Measurements from ENCODE around the gene PRELP. TPM values are rescaled to one million over a fixed set of nuclear protein-coding genes. Genes with fewer than 3 reads are reported as not detected.
"Not testable (repeated sequence)": the region's sequence is repeated elsewhere in the genome, so short reads cannot be mapped to it uniquely, and the experiment has no call there.

The PRELP gene
- total RNA-seq, 1 donor from 2014 or later = not detected

DNA sequence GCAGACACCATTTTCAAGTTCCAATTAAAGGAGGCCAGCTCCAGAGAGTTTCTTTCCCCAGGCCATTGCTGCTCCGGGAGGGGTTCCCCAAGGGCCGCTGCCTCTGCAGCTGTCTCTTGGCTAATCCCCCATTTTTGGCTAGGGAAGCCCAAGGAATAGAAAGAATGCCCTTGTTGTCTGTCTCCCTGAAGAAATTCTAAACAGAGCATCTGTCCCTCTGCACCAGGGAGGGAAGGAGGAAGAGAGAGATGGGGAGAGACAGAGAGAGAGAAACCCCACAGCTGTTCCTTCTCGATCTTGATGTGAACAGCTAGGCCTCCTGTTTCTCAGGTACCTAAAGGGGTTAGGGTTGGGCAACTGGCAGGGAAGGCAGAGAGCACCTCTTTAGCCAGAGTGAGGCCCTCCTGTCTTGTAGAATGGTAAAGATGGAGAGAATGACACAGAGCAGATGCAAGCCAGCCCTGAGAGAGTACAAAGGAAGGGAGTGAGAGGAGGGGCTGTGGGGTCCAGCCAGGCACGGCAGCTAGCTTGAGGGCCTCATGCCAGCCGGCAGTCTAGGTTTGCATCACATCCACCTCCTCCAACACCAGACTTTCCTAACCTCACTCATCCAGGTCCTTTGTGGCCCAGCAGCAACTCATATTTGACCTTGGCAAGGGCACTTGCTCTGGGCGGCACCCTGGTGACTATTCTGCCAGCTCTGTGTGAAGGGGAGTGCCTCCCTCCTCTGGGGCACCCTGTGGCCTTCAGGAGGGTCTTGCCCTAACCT is 31.4 kb downstream of the PRELP start:
- no peak for DNase-seq (ENCODE audit: low read depth in 2 of 2)

DNA sequence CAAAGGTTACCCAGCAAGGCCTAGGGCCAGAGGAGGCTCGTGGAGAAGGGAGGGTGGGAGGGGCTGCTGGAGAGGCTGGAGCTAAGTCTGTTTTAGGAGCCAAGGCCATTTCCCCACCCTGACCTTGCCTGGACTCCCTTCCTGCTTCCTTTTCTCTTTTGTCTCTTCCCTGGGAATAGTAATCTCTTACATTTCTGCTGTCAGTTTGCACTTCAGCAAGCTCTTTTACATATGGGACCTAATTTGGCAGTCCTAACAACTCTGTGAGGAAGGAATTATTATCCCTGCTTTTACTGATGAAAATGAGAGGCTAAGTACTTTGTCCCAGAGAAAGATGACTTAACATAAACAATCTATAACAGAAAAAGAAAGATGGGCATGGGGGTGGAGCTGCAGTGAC is 32.2 kb downstream of the PRELP start:
- DNase-seq (ENCODE audit: low read depth in 2 of 2) = no peak

- DNase-seq (ENCODE audit: low read depth in 2 of 2) = no peak
These were observed 33.0 kb downstream of the PRELP start for GRCh38 chr1:203508463-203509073.

DNA sequence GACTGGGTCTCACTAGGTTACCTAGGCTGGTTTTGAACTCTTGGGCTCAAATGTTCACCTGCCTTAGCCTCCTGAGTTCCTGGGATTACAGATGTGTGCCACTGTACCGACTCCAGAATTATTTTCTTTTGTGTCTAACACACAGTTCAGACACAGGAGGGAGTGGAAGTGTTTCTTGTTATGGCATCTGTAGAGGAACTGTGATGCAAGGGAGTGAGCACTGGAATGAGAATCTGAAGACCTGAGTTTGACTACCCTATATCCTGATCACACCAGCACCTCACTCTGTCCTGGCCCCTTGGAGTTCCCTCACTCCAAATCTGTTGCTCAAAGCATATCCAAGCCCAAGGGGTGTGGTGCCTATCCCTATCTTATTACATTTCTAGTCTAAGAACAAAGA is 33.5 kb downstream of the PRELP start:
- no peak for DNase-seq (ENCODE audit: low read depth in 2 of 2)

GRCh38 chr1:203511513-203511912 is 35.9 kb downstream of the PRELP start:
- peak in 1 of 2 donors; percentile 84 for DNase-seq (ENCODE audit: low read depth in 2 of 2)

DNA sequence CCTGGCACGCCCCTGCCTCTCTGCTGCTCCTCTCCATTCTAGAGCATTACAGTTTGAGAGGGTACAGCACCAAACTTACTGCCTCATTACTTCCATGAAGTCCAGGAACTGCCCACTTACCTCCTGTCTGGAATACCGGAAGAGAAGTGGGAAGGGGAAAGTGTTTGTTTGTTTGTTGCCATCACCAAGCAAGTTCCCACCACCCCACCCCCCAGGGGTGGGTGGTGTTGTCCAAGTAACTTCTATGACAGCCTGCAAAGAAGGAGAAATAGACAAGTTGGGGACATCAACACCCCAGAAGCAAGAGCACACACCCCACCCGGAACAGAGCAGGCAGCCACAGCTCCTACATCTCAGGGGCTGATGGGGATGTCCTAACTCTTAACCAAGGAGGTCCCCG is 36.3 kb downstream of the PRELP start:
- DNase-seq (ENCODE audit: low read depth in 2 of 2) = peak in 1 of 2 donors; percentile 39

- peak in 1 of 2 donors; percentile 12 for DNase-seq (ENCODE audit: low read depth in 2 of 2)
These were observed 36.9 kb downstream of the PRELP start for GRCh38 chr1:203512517-203512847.

DNA sequence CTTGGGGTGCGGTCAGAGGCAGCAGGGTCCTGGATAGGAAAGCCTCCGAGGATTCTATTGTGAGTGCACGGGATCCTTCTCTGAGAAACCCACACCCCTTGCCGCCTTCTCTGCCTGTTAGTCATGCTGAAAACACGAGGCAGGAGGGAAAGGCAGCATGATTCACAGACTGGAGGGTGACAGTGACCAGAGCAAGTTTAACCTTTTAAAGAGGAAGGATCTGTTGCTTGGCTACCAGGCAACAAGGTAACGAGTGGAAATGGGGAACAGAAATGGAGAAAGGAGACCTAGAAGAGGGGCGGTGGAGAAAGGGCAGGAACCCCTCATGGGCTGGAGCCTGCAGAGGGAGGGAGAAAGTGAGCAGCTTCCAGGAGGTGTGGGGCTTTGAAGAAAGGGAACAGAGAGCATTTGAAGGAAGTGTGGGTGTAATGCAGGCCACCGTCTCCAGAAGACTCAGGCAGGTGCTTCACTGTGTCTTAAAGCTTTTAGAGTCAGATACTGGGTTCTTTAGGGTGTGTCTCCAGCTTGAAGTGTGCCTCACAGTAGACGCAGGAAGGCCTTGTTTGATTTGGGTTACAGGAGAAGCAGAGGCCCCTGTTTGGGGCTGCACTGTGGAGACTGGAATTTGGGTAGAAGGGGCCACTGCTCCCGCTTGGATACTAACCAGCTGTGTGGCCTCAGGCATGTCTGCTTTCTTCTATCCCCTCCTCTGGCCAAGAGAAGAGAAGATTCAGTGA is 37.4 kb downstream of the PRELP start:
- peak; percentile 22 to 91 for DNase-seq (ENCODE audit: low read depth in 2 of 2)

DNA sequence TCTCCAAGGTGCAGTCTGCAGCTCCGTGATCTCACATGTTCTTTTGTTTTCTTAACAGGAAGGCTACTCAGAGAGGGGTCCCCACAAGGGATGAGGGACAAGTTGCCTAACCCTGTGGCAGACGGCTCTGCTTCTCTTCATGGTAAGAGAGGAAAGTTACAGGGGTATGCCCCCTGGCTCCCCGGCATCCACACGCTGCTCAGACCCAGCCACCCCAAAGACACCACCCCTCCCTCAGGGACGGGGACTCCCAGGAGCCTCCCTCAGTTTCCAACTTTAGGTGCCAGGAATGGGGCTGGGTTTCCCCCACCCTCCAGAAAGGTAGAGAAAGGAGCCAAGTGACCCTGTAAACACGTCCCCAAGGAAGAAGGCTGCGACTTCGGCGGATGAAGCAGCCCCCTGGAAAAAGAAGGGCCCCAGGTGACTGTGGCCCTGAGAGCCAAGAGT is 38.0 kb downstream of the PRELP start:
- no peak for DNase-seq (ENCODE audit: low read depth in 2 of 2)

GRCh38 chr1:203516184-203516583 is 40.6 kb downstream of the PRELP start:
- DNase-seq (ENCODE audit: low read depth in 2 of 2) = no peak

DNA sequence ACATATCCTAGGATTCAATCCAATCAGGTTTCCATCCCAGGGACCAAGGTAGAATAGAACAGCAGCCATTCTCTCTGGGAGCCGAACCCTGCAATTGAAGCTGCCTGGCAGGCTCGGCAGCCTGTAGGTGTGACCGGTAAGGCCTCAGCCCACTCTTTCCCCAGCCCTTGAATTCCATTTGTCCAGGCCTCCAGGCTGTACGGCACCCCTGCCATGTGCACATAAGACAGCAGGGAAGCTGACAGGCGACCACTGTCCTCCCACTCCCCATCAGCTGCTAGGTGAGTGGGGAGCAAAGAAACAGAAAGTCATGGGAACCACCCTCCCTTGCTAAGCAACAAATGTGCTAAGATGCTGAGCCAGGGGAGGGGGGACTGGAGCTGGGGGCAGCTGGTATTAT is 41.3 kb downstream of the PRELP start:
- no peak for DNase-seq (ENCODE audit: low read depth in 2 of 2)

- no peak for DNase-seq (ENCODE audit: low read depth in 2 of 2)
These were observed 42.0 kb downstream of the PRELP start for GRCh38 chr1:203517426-203518110.

DNA sequence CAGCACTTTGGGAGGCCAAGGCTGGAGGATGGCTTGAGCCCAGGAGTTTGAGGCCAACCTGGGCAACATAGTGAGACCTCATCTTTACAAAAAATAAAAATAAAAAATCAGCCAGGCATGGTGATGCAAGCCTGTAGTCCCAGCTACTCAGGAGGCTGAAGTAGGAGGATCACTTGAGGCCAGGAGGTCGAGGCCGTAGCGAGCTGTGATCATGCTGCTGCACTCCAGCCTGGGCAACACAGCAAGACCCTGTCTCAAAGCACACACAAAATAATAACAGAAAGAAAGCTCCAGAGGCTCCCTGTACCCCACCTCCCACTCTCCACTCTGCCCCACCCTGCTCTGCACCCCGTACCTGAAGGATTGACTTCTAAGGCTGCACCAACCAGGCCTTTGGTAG is 42.5 kb downstream of the PRELP start:
- DNase-seq (ENCODE audit: low read depth in 2 of 2) = not testable (repeated sequence)

GRCh38 chr1:203518541-203518940 is 42.9 kb downstream of the PRELP start:
- no peak for DNase-seq (ENCODE audit: low read depth in 2 of 2)

DNA sequence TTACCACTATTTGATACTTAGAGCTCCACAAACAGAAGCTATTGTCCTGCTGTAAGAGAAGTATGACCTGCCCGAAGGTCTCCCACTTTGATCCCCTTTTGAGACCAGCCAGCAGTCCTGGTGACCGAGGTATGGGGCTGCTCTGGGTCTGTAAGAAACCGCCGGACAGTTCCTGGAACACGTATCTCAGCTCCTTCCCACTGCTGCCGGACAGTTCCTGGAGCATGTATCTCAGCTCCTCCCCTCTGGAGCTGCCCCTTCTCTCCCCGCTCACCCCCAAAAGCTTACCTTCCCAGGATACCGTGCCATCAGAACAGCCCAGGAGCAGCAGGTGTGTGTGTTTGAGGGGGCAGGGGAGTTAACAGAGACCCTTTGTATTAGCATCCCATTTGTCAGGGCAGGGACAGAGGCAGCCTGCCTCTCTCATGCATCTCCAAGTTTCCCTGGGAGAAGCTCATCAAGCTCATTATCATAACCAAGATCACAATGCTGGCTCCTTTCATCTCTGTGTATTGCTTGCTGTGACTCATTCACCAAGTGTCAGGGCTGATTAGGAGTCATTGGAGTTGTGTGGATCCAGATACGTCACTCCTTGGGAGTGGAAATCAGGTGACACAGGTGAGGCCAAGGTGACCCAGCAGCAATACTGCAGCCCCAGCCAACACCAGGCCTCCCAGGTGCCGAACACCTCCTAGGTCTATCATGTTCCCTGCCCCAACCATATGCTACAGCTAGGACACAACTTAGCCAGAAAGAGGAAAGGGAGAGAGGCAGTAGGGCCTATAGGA is 43.6 kb downstream of the PRELP start:
- no peak for DNase-seq (ENCODE audit: low read depth in 2 of 2)

GRCh38 chr1:203519896-203520295 is 44.3 kb downstream of the PRELP start:
- no peak for DNase-seq (ENCODE audit: low read depth in 2 of 2)

DNA sequence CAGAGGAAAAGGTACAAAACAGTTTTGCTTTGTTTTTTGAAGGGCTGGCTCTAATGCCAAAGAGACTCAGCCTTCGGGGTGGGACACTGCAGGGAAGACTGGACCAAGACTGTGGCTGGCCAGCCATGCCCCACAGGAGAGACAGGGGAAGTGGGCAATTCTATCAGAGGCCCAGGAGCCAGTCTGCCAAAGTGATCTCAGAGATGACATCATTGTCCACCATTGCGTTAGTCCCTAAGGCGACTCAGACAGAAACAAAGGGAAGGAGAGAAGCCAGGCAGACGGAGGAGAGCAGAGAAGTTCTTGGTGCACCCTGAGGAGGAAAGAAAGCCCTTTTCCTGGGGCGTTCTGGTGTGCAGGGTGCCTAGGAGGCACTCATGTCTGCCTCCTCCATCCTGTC is 44.7 kb downstream of the PRELP start:
- peak in 1 of 2 donors; percentile 43 for DNase-seq (ENCODE audit: low read depth in 2 of 2)

GRCh38 chr1:203521074-203521794 is 45.6 kb downstream of the PRELP start:
- no peak for DNase-seq (ENCODE audit: low read depth in 2 of 2)

DNA sequence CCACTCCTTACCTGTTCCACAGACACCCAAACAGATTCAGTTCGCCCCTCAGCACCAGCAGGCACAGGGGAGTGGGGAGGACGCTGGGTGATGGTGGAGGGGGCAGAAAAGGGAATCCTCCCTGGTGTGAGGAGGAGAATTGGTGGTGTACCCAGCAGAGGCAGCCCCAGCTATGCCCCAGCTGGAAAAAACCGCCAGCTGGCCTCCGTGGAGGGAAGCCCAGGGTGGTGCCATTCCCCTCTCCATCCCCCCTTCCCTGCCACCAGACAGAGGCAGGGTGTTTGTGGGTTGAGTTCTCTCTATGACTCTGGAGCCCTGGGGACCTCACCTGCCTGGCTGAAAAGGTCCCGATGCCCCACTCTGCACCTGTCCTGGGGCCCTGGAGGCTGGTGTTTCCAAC is 46.2 kb downstream of the PRELP start:
- DNase-seq (ENCODE audit: low read depth in 2 of 2) = no peak

DNA sequence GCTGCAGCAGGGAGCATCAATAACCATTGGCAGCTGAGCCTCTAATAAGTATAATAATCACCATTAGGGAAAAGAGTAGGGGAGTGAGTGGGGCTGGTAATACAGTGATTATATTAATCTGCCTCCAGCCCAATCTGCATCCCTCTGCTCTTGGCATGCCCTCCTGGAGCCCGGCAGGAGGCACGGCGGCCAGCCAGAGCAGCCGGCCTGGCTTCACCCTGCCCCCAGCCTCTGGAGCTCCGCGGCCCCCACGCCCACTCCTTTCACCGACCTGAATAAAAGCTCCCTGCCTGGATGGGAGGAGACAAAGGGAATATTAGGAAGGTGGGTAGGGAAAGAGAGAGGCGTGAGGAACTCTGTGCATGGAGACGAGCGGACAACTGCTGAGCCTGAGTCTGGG is 46.6 kb downstream of the PRELP start:
- no peak for DNase-seq (ENCODE audit: low read depth in 2 of 2)

DNA sequence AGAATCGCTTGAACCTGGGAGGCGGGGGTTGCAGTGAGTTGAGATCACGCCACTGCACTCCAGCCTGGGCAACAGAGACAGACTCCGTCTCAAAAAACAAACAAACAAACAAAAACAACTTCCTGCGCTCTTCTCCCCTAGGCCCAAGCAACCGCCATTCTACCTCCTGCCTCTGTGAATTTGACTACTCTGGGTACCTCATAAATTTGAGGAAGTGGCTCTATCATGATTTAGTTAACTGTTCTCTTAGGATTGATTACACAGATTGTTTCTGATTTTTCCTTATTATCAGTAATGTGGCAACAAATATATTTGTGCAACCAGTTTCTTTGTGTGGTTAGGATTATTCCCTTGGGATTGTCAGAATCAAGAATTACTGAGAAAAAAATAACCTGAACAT is 48.1 kb downstream of the PRELP start:
- no peak for DNase-seq (ENCODE audit: low read depth in 2 of 2)

All from dermis microvascular lymphatic vessel endothelial cell (primary cell).